Right renal pelvis (tissue), 4 donors: ENCODE measurements around the gene MRRF. TPM values are rescaled to one million over a fixed set of nuclear protein-coding genes. Genes with fewer than 3 reads are reported as not detected.

Experiments used
- DNase-seq, 4 donors: peaks; one replicate each; pipeline ENCODE4 v3.0.0-alpha.2; 2013; ENCODE audit warnings: low read depth in 4 of 4, low spot score in 3 of 4, missing footprints in 1 of 4
- polyA plus RNA-seq, 4 donors: library from polyadenylated mRNA; unstranded; fragments of 120-200 nt; gene quantifications; one replicate each; pipeline ENCODE4 v1.2.1, GENCODE V29; 2013; ENCODE audit not compliant: insufficient read length in 4 of 4

The MRRF gene
- polyA plus RNA-seq = 10 to 100 TPM; 39.4 to 47.1 (median 44.9) TPM

GRCh38 chr9:122264360-122265148, at the start of gene MRRF, which contains the start of gene RBM18:
Gene MRRF (plus strand): TSS chr9:122264882. CDS start chr9:122270892, 6,010 bp downstream.
Gene RBM18 (minus strand): TSS chr9:122264840. CDS start chr9:122261492, 3,348 bp downstream.
- DNase-seq = peak; percentile 76 to 97 (median 80)

GRCh38 chr9:122215663-122216062, 49.0 kb upstream of the MRRF start:
- no peak for DNase-seq

GRCh38 chr9:122216138-122216797, 48.4 kb upstream of the MRRF start:
- no peak for DNase-seq

GRCh38 chr9:122216798-122217418, 47.8 kb upstream of the MRRF start:
- no peak for DNase-seq

GRCh38 chr9:122217640-122218039, 47.0 kb upstream of the MRRF start:
- no peak for DNase-seq

- DNase-seq = no peak
These were observed 46.4 kb upstream of the MRRF start for GRCh38 chr9:122218071-122218934.

GRCh38 chr9:122218935-122219855, 45.5 kb upstream of the MRRF start:
- no peak for DNase-seq

GRCh38 chr9:122219856-122220672, 44.6 kb upstream of the MRRF start:
- DNase-seq = no peak

GRCh38 chr9:122220673-122221182, 44.0 kb upstream of the MRRF start:
- no peak for DNase-seq

GRCh38 chr9:122221183-122221811, 43.4 kb upstream of the MRRF start:
- DNase-seq = no peak

GRCh38 chr9:122222791-122223190, 41.9 kb upstream of the MRRF start:
- no peak for DNase-seq

- DNase-seq = no peak
These were observed 41.2 kb upstream of the MRRF start for GRCh38 chr9:122223435-122223834.

- DNase-seq = no peak
These were observed 39.2 kb upstream of the MRRF start for GRCh38 chr9:122225312-122226141.

- no peak for DNase-seq
These were observed 38.4 kb upstream of the MRRF start for GRCh38 chr9:122226142-122226757.

- no peak for DNase-seq
These were observed 37.7 kb upstream of the MRRF start for GRCh38 chr9:122226758-122227574.

GRCh38 chr9:122227575-122227900, 37.1 kb upstream of the MRRF start:
- no peak for DNase-seq
